ENCODE results near the gene NECTIN4. TPM values are rescaled to one million over a fixed set of nuclear protein-coding genes. Genes with fewer than 3 reads are reported as not detected.
"Not testable (repeated sequence)": the region's sequence is repeated elsewhere in the genome, so short reads cannot be mapped to it uniquely, and the experiment has no call there.

NECTIN4 gene
- total RNA-seq, 1 donor = 1.4 TPM

DNA sequence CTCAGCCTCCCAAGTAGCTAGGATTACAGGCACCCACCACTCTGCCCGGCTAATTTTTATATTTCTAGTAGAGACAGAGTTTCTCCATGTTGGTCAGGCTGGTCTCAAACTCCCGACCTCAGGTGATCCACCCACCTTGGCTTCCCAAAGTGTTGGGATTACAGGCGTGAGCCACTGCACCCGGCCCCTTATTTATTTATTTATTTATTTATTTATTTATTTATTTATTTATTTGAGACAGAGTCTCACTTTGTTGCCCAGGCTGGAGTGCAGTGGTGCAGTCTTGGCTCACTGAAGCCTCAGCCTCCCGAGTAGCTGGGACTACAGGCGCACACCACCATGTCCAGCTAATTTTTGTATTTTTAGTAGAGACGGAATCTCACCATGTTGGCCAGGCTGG, 23.7 kb downstream of the NECTIN4 start:
- peaks cover 78% of the 10 kb centered on the region for H3K4me1 ChIP-seq (ENCODE audit: insufficient read depth, low read length)
- H3K27me3 ChIP-seq (ENCODE audit: insufficient read depth, low read length); H3K4me3 ChIP-seq (ENCODE audit: low read length); H3K9me3 ChIP-seq (ENCODE audit: low read depth, low read length): not testable (repeated sequence)

DNA sequence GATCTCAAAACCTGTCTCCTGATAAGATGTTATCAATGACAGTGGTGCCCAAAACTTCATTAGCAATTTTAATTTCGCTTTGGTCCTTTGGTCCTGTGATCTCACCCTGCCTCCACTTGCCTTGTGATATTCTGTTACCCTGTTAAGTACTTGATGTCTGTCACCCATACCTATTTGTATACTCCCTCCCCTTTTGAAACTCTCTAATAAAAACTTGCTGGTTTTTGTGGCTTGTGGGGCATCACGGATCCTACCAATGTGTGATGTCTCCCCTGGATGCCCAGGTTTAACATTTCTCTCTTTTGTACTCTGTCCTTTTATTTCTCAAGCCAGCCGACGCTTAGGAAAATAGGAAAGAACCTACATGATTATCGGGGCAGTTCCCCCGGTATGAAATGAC, 25.4 kb downstream of the NECTIN4 start:
- not testable (repeated sequence) for H3K4me3 ChIP-seq (ENCODE audit: low read length); H3K27me3 ChIP-seq (ENCODE audit: insufficient read depth, low read length); H3K9me3 ChIP-seq (ENCODE audit: low read depth, low read length)
- peaks cover 86% of the 10 kb centered on the region for H3K4me1 ChIP-seq (ENCODE audit: insufficient read depth, low read length)

- H3K4me1 ChIP-seq (ENCODE audit: insufficient read depth, low read length) = peaks cover 68% of the 10 kb centered on the region
- H3K27me3 ChIP-seq (ENCODE audit: insufficient read depth, low read length) = no peaks in the 10 kb centered on the region
- H3K9me3 ChIP-seq (ENCODE audit: low read depth, low read length) = no peaks in the 10 kb centered on the region
- H3K4me3 ChIP-seq (ENCODE audit: low read length) = no peak overlapping the region
Observed at GRCh38 chr1:161061419-161061818, 27.9 kb downstream of the NECTIN4 start.

- H3K4me1 ChIP-seq (ENCODE audit: insufficient read depth, low read length) = peaks cover 48% of the 10 kb centered on the region
- H3K9me3 ChIP-seq (ENCODE audit: low read depth, low read length) = no peaks in the 10 kb centered on the region
- H3K4me3 ChIP-seq (ENCODE audit: low read length) = no peak overlapping the region
- H3K27me3 ChIP-seq (ENCODE audit: insufficient read depth, low read length) = no peaks in the 10 kb centered on the region
Observed at GRCh38 chr1:161059293-161059692, 30.1 kb downstream of the NECTIN4 start.

DNA sequence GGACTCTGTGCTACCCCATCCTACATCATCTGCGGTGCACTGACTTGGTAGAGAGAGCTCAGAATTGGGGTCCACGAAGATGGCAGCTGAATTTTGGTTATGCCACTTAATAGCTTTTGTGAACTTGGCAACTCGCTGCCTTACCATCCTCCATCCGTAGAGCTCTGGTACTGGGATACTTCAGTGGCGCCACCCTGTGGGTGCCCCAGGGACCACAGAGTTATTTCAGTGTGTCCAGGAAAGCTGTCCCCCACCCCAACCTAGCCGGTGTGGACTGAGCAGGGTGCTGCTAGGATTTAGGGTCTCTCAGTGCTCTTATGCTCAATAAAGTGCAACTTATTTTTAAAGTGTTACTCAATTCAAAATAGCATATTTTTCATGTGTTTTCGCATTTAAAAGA, 34.6 kb downstream of the NECTIN4 start:
- peaks cover 16% of the 10 kb centered on the region for H3K4me1 ChIP-seq (ENCODE audit: insufficient read depth, low read length)
- no peak overlapping the region for H3K4me3 ChIP-seq (ENCODE audit: low read length)
- H3K27me3 ChIP-seq (ENCODE audit: insufficient read depth, low read length) = no peaks in the 10 kb centered on the region
- H3K9me3 ChIP-seq (ENCODE audit: low read depth, low read length) = no peaks in the 10 kb centered on the region

DNA sequence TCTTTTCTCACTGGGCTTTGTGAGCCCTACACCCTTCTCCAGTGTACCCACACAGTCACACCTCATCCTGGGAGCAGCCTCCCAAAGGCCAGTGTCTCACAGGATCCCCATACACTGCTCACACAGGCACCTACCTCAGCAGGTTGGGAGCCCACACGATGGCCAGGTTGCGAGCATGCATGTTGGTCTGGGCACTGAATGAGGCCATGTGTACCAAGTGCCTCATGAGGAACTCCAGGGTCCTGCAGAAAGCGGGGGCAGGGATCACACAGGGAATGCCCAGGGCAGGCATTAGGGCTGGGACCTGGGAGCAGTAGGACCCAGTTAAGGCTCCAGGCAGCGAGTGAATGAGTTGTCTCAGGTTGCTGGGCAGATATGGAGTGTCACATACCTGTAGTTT, 35.1 kb downstream of the NECTIN4 start:
- peaks cover 15% of the 10 kb centered on the region for H3K4me1 ChIP-seq (ENCODE audit: insufficient read depth, low read length)
- H3K9me3 ChIP-seq (ENCODE audit: low read depth, low read length) = no peaks in the 10 kb centered on the region
- no peaks in the 10 kb centered on the region for H3K27me3 ChIP-seq (ENCODE audit: insufficient read depth, low read length)
- no peak overlapping the region for H3K4me3 ChIP-seq (ENCODE audit: low read length)

DNA sequence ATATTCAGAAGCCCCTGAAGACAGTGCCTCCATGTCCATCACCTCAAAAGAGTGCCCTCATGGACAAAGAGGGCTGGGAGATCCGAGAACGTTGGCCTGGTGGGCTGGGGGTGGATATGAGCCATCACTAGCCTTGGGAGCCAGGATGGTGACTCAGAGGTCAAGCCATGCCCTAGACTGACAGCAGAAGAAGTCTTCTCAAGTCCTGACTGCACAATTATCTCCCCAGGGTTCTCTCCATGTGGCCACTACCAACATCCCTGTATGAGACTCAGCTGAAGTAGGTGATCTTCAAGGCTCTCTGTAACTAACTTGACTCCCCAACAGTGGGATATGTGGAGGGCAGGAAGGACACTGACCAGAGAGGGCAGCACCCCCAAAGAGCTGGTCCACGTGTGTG, 36.5 kb downstream of the NECTIN4 start:
- no peaks in the 10 kb centered on the region for H3K27me3 ChIP-seq (ENCODE audit: insufficient read depth, low read length)
- peaks cover 27% of the 10 kb centered on the region for H3K4me1 ChIP-seq (ENCODE audit: insufficient read depth, low read length)
- H3K4me3 ChIP-seq (ENCODE audit: low read length) = no peak overlapping the region
- no peaks in the 10 kb centered on the region for H3K9me3 ChIP-seq (ENCODE audit: low read depth, low read length)

DNA sequence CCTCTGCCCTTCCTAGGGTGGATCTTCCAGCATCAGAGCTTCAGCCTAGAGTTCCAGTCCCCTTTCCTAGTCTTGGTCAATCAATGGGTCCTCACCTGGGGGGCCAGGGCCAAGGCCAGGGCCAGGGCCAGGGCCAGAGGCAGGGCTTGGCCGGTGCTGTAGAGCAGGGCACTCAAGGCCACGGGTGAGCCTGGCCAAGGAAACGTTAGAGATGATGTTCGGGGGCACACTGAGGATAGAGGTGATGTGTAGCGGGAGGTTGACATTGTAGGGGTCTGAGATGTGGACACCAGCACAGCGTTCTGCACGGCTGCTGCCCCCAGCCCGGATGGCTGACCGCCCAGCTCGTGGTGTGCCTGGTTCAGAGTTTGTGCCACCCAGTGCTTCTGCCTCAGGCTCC, 38.1 kb downstream of the NECTIN4 start:
- H3K4me3 ChIP-seq (ENCODE audit: low read length) = no peak overlapping the region
- H3K4me1 ChIP-seq (ENCODE audit: insufficient read depth, low read length) = peaks cover 44% of the 10 kb centered on the region
- H3K9me3 ChIP-seq (ENCODE audit: low read depth, low read length) = no peaks in the 10 kb centered on the region
- H3K27me3 ChIP-seq (ENCODE audit: insufficient read depth, low read length) = no peaks in the 10 kb centered on the region

DNA sequence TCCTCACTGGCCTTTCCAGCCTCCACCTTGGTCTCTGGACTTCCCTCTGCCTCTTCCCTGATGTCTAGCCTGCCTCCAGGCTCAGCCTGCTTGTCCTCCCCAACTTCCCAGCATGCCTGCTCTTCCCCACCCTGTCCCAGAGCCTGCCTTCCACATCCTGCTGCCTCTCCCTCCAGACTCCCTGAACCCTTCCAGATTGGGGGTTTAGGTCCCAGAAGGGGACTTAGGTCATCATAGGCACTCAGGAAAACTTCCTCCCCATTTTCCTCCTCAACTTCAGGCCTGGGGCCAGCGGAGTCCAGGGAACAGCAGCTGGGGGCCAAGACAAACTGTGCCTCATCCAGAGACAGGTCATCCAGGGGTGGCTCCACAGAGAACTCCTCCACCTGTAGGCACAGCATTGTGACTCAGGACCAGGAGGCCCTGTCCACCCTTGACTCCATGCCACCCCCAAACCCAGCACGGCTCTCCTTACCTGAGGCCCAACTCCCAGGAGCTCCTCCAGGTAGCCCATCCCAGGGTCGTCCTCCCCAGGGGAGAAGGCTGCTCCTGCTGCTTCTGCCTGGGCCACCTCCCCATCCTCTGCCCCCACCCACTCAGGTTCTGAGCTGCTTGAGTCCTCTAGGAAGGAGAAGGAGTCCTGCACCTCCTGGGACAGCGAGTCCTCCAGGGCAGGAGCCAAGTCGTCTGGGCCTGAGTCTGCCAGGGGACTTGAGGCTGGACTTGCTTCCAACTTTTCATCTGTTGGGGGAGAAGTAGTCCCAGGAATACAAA, 40.2 kb downstream of the NECTIN4 start:
- H3K9me3 ChIP-seq (ENCODE audit: low read depth, low read length) = no peaks in the 10 kb centered on the region
- H3K4me1 ChIP-seq (ENCODE audit: insufficient read depth, low read length) = peaks cover 52% of the 10 kb centered on the region
- H3K27me3 ChIP-seq (ENCODE audit: insufficient read depth, low read length) = no peaks in the 10 kb centered on the region
- no peak overlapping the region for H3K4me3 ChIP-seq (ENCODE audit: low read length)

- Histone ChIP-seq H3K4me1 (ENCODE audit: insufficient read depth, low read length) (peaks cover 64% of the 10 kb centered on the region), H3K9me3 (ENCODE audit: low read depth, low read length) (no peaks in the 10 kb centered on the region), H3K4me3 (ENCODE audit: low read length) (no peak overlapping the region), H3K27me3 (ENCODE audit: insufficient read depth, low read length) (no peaks in the 10 kb centered on the region)
Observed at GRCh38 chr1:161047436-161048420, 41.6 kb downstream of the NECTIN4 start.

DNA sequence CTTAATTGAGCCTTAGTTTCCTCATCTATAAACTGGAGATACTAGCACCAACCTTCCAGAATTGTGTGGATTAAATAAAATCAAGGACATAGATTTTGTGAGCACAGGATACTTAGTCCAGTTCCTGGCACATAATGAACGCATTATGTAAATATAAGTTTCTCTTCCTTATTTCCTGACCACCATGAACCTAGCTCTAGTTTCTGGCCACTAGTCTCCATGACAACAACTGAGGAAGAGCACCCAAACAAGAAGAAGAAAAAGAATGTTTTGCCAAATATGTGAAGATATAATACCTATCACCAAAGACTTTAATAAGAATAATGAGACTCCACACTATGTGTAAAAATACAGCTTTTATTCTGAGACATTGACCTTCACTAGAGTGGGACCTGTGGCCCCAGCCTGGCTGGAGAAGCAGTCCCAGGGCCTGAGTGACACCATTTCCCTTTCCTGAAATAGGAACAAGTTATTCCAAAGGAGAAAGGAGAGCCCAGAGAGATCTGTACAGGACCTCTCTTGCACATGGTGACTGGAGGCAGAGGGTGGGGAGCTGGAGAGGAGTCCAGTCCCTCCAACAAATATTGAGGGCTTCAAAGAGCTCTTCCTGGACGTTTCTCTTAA, 42.6 kb downstream of the NECTIN4 start:
- H3K4me3 ChIP-seq (ENCODE audit: low read length) = peak overlapping the region; percentile 74
- peaks cover 68% of the 10 kb centered on the region for H3K4me1 ChIP-seq (ENCODE audit: insufficient read depth, low read length)
- H3K27me3 ChIP-seq (ENCODE audit: insufficient read depth, low read length) = no peaks in the 10 kb centered on the region
- no peaks in the 10 kb centered on the region for H3K9me3 ChIP-seq (ENCODE audit: low read depth, low read length)

- no peaks in the 10 kb centered on the region for H3K9me3 ChIP-seq (ENCODE audit: low read depth, low read length)
- peaks cover 71% of the 10 kb centered on the region for H3K4me1 ChIP-seq (ENCODE audit: insufficient read depth, low read length)
- no peaks in the 10 kb centered on the region for H3K27me3 ChIP-seq (ENCODE audit: insufficient read depth, low read length)
- peak within 1 kb of the TSS; percentile 74 for H3K4me3 ChIP-seq (ENCODE audit: low read length)
Observed at GRCh38 chr1:161045736-161046604, 43.4 kb downstream of the NECTIN4 start, which contains the start of gene USF1. TSS of gene USF1 (minus strand) at chr1:161045977. CDS start at chr1:161043275, 2,702 bp downstream.

- Histone ChIP-seq H3K27me3 (ENCODE audit: insufficient read depth, low read length) (no peaks in the 10 kb centered on the region), H3K4me1 (ENCODE audit: insufficient read depth, low read length) (peaks cover 68% of the 10 kb centered on the region)
Observed at GRCh38 chr1:161044908-161045735, 44.2 kb downstream of the NECTIN4 start.

More at GRCh38 chr1:161044908-161045735, 44.2 kb downstream of the NECTIN4 start:
- Histone ChIP-seq H3K4me3 (ENCODE audit: low read length) (peak overlapping the region; percentile 74), H3K9me3 (ENCODE audit: low read depth, low read length) (no peaks in the 10 kb centered on the region)

All from mononuclear cell (primary cell).